GM12892 (cell line): ENCODE measurements around the gene SLC24A3.

Experiments
- POLR2A ChIP-seq: IDR thresholded peaks from 2 replicates; pipeline ENCODE4 v1.6.1; 2011; ENCODE audit warnings: low read depth, low read length, control low read depth
- POLR2AphosphoS5 ChIP-seq: IDR thresholded peaks from 2 replicates; pipeline ENCODE4 v1.6.1; 2011; ENCODE audit warnings: low read depth, low read length, control low read depth
- TAF1 ChIP-seq: IDR thresholded peaks from 2 replicates; pipeline ENCODE4 v1.6.1; 2011; ENCODE audit warnings: low read depth, mild to moderate bottlenecking, control low read depth, low read length, borderline replicate concordance

GRCh38 chr20:19423097-19423899 is 210.9 kb downstream of the SLC24A3 start:
- TF ChIP-seq TAF1 (no peak), POLR2A (no peak), POLR2AphosphoS5 (no peak)
